HFF-Myc (cell line): Measurements from ENCODE around the gene SULT4A1.
"Not testable (repeated sequence)": the region's sequence is repeated elsewhere in the genome, so short reads cannot be mapped to it uniquely, and the experiment has no call there.

Experiments
- DNase-seq: peaks from one replicate; pipeline ENCODE4 v3.0.0-alpha.2; 2011; ENCODE audit warnings: low read depth; ENCODE audit errors: extremely low read depth
- H3K4me3 ChIP-seq: replicated peaks from 2 replicates; pipeline ENCODE4 v1.5.1; 2011; ENCODE audit warnings: low read depth, mild to moderate bottlenecking, control low read depth, low read length
- CTCF ChIP-seq: IDR thresholded peaks from 2 replicates; pipeline ENCODE4 v1.5.1; 2012; ENCODE audit warnings: mild to moderate bottlenecking, low read depth, low read length, control low read depth; ENCODE audit errors: missing control alignments

SULT4A1 gene

GRCh38 chr22:43878079-43878795 is 15.9 kb upstream of the SULT4A1 start:
- DNase-seq = no peak
- TF ChIP-seq CTCF = no peak
- no peak overlapping the region for H3K4me3 ChIP-seq

DNA sequence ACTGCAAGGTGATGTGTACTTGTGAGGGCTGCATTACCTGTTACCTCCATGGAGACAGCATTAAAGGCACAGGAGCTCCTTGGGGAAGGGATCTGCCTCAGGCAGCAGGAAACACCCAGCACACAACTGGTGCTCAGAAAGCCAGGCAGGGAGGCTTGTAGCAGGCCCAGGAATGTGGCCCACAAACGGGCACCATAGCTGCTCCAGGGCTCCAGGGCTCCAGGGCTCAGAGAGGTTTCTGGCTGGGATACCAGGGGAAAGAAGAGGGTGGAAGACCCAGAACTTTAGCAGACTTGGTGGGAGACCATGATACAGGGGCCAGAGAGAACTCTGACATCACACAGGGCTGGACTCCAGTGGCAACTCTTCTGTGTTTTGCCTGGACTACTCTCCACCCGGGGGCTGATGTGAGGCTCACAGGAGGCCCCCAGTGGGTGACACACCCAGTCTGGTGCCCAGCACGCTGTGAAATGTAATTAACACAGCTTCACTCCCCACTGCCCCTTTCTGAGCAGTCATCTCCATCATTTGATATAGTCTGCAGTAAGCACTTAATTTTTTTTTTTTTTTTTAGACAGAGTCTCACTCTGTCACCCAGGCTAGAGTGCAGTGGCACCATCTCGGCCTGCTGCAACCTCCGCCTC is 14.7 kb upstream of the SULT4A1 start:
- no peak overlapping the region for H3K4me3 ChIP-seq
- no peak for TF ChIP-seq CTCF
- DNase-seq = no peak

GRCh38 chr22:43869799-43870198 is 7.5 kb upstream of the SULT4A1 start:
- no peak overlapping the region for H3K4me3 ChIP-seq
- DNase-seq = no peak
- no peak for TF ChIP-seq CTCF

GRCh38 chr22:43869001-43869400 is 6.7 kb upstream of the SULT4A1 start:
- DNase-seq, H3K4me3 ChIP-seq: not testable (repeated sequence)

GRCh38 chr22:43867839-43868635 is 5.7 kb upstream of the SULT4A1 start:
- no peak overlapping the region for H3K4me3 ChIP-seq
- TF ChIP-seq CTCF = no peak
- peak; percentile 40 for DNase-seq

GRCh38 chr22:43862882-43863202 is 529 bp upstream of the SULT4A1 start:
- DNase-seq = no peak
- no peak for TF ChIP-seq CTCF
- no peak overlapping the region for H3K4me3 ChIP-seq

GRCh38 chr22:43861529-43861928 is 784 bp downstream of the SULT4A1 start:
- DNase-seq = no peak
- no peak overlapping the region for H3K4me3 ChIP-seq
- TF ChIP-seq CTCF = no peak
